Stomach (tissue), 9 donors: ENCODE measurements around the gene BCAP29. TPM values are rescaled to one million over a fixed set of nuclear protein-coding genes. Genes with fewer than 3 reads are reported as not detected.

Source experiments
- DNase-seq, 2 donors: peaks; one replicate each; pipeline versions ENCODE4 v3.0.0 to v3.0.0-alpha.2; 2013 to 2019
- H3K27ac ChIP-seq, 5 donors: fragments of 200-600 bp in 4 of 5; sonication (generic) in 4 of 5; one replicate each; pipeline ENCODE4 v1.5.1; 2013 to 2019; ENCODE audit warnings: mild to moderate bottlenecking in 1 of 5, moderate library complexity in 1 of 5
- H3K27me3 ChIP-seq, 3 donors: fragments of 200-600 bp; sonication (generic); one replicate each; pipeline ENCODE4 v1.5.1; 2017 to 2019; ENCODE audit warnings: mixed run types in 1 of 3
- H3K36me3 ChIP-seq, 4 donors: fragments of 200-600 bp; sonication (generic); 1 replicate in 3 of 4; 2 replicates in 1 of 4; pipeline ENCODE4 v1.5.1; 2016 to 2019
- H3K4me1 ChIP-seq, 4 donors: fragments of 200-600 bp; sonication (generic); one replicate each; pipeline ENCODE4 v1.5.1; 2016 to 2019
- H3K4me3 ChIP-seq, 4 donors: fragments of 200-600 bp; sonication (generic) in 3 of 4; one replicate each; pipeline ENCODE4 v1.5.1; 2016 to 2019; ENCODE audit warnings: mild to moderate bottlenecking in 1 of 4
- H3K9me3 ChIP-seq, 4 donors: fragments of 200-600 bp; sonication (generic); one replicate each; pipeline ENCODE4 v1.5.1; 2016 to 2019
- CTCF ChIP-seq, 7 experiments: fragments of 450-650 bp in 4 of 7; fragments of 200-600 bp in 3 of 7; sonication (generic) in 3 of 7; IDR thresholded peaks; one replicate each; pipeline ENCODE4 v1.5.1; 2016 to 2019; ENCODE audit warnings: antibody characterized with exemption in 7 of 7, control low read depth in 2 of 7, mild to moderate bottlenecking in 1 of 7
- EP300 ChIP-seq: sonication (generic); formaldehyde crosslinking; IDR thresholded peaks from one replicate; pipeline ENCODE4 v1.6.1; 2017; ENCODE audit warnings: antibody characterized with exemption
- POLR2A ChIP-seq, 4 donors: fragments of 450-650 bp; IDR thresholded peaks; one replicate each; pipeline ENCODE4 v1.6.1; 2016; ENCODE audit warnings: antibody characterized with exemption in 4 of 4, control low read depth in 2 of 4, mild to moderate bottlenecking in 1 of 4, moderate library complexity in 1 of 4
- POLR2AphosphoS5 ChIP-seq, 3 donors: sonication (generic); formaldehyde crosslinking; IDR thresholded peaks; one replicate each; pipeline ENCODE4 v1.6.1; 2016; ENCODE audit warnings: antibody characterized with exemption in 3 of 3
- WGBS, 5 donors: extraction: QIAGEN DNeasy Blood & Tissue Kit in 3 of 5; methylation state at CpG; one replicate each; pipeline versions ENCODE4 v1.1.5 to v1.1.7; 2013 to 2018; 5-methylcytosine and 5-hydroxymethylcytosine counted together
- intact Hi-C: fragments of 100-400 bp; cut with DNase I; formaldehyde crosslinking; loops from one replicate; pipeline ENCODE4 v1.15.1; 2023; ENCODE audit warnings: low total_unique reads
- polyA plus RNA-seq, 3 donors: library from polyadenylated mRNA; stranded (reverse); fragments of 200-250 nt; gene quantifications; one replicate each; pipeline ENCODE4 v1.2.3, GENCODE V29; 2013
- total RNA-seq, 5 donors: library from RNA; depleted of rRNA; stranded (reverse); fragments of >200 nt; gene quantifications; one replicate each; pipeline versions ENCODE4 v1.1.0 to v1.2.3, GENCODE V29; 2014 to 2016
- donor health status: healthy with polysubstance abuse.
- donor health status: Bipolar disorder and iron deficiency.
- donor health status: healthy.

Gene BCAP29
- total and polyA plus RNA-seq, 8 donors: 26.1 to 73.1 (median 44.8) TPM

- intact Hi-C loops: no loop called here
- no peak overlapping the region for H3K4me3 ChIP-seq
- DNase-seq: peak; percentile 75 to 79
- no peaks in the 10 kb centered on the region for H3K27me3 ChIP-seq
- H3K4me1 ChIP-seq: peaks cover 0 to 6% (median 2%) of the 10 kb centered on the region in 4 donors
- 17 to 53% (median 33%) methylated on average over 2 of the region's 2 CpGs for WGBS, 5 donors
- H3K36me3 ChIP-seq: peaks cover 0 to 36% (median 31%) of the 10 kb centered on the region in 4 donors
- TF ChIP-seq EP300 (no peak), POLR2AphosphoS5 (IDR thresholded peaks at IDR 0.05) (peak in 1 of 3 donors; percentile 57), POLR2A (IDR thresholded peaks at IDR 0.05) (no peak), CTCF (IDR thresholded peaks at IDR 0.05) (no peak)
- H3K27ac ChIP-seq: peak overlapping the region in 2 of 5 donors; percentile 9 to 39
- H3K9me3 ChIP-seq: no peaks in the 10 kb centered on the region
Measured at GRCh38 chr7:107538001-107538400, 42.0 kb upstream of the BCAP29 start.

DNA sequence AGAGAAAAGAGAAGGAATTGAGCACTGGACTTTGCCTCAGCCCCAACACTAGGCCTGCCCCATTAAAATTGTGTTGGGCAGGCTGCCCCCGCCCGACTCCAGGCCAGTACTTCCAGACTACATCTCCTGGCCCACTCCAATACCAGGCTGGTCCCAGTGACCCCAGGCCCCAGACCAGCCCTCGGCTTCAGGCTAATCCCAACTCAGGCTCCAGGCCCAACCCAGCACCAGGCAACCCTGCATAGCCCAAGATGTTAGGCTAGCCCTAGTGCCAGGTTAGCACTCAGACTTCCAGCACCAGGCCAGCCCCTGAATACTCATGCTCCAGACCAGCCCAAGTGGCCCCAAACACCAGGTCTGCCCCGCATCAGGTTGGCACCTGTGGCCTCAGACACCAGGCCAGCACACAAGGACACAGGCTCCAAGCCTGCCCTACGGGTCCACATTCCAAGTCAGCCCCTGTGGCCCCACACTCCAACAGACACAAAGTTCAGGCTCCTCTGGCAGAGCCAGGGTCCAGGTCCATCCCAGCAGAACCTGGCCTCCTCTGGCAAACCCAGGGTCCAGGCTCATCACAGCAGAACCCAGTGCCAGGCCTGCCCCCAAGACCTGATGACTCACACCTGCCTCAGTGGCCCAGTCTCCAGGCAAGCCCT is 36.6 kb upstream of the BCAP29 start:
- intact Hi-C loops: no loop called here
- no peak for DNase-seq
- no peaks in the 10 kb centered on the region for H3K27me3 ChIP-seq
- WGBS, 5 donors: 69 to 96% (median 94%) methylated on average over 2 to 5 of the region's 5 CpGs
- peaks cover 0 to under 1% (median 0%) of the 10 kb centered on the region in 4 donors for H3K4me1 ChIP-seq
- H3K4me3 ChIP-seq: no peak overlapping the region
- H3K9me3 ChIP-seq: peaks cover 0 to 16% (median 8%) of the 10 kb centered on the region in 4 donors
- H3K27ac ChIP-seq: no peak overlapping the region
- H3K36me3 ChIP-seq: peaks cover 24 to 74% (median 68%) of the 10 kb centered on the region in 4 donors
- TF ChIP-seq POLR2AphosphoS5 (IDR thresholded peaks at IDR 0.05): no peak

GRCh38 chr7:107544848-107545591 is 35.0 kb upstream of the BCAP29 start:
- TF ChIP-seq POLR2A (IDR thresholded peaks at IDR 0.05) (no peak), CTCF (IDR thresholded peaks at IDR 0.05) (no peak), POLR2AphosphoS5 (IDR thresholded peaks at IDR 0.05) (no peak), EP300 (no peak)
- peaks cover 24 to 75% (median 64%) of the 10 kb centered on the region in 4 donors for H3K36me3 ChIP-seq
- H3K9me3 ChIP-seq: peaks cover 0 to 16% (median 8%) of the 10 kb centered on the region in 4 donors
- no peaks in the 10 kb centered on the region for H3K27me3 ChIP-seq
- H3K4me3 ChIP-seq: no peak overlapping the region
- no peak for DNase-seq
- WGBS, 5 donors: 95 to 100% (median 98%) methylated on average over 4 of the region's 4 CpGs
- no peaks in the 10 kb centered on the region for H3K4me1 ChIP-seq
- intact Hi-C loops: no loop called here
- H3K27ac ChIP-seq: no peak overlapping the region

DNA sequence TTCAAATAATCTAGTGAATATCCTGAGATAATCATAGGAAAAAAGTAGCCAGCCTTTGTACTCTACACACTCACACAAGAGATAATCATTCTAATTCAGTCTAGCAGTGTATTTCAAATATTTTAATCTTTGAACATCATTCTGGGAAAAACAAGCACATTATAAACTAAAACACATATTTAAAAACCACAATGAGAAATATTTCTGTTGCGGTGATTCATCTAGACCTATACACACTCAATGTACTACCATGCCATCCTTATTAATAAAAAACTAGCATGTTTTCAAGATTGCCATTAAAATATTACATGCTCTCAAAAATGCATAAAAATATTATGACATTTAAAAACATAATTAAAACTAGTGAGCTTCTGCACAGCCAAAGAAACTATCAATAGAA is 28.1 kb upstream of the BCAP29 start:
- 96 to 100% (median 98%) methylated on average over 1 of the region's 1 CpG for WGBS, 5 donors
- TF ChIP-seq EP300 (no peak), CTCF (IDR thresholded peaks at IDR 0.05) (no peak), POLR2A (IDR thresholded peaks at IDR 0.05) (no peak), POLR2AphosphoS5 (IDR thresholded peaks at IDR 0.05) (no peak)

More for the DNA sequence above, 28.1 kb upstream of the BCAP29 start:
- Histone ChIP-seq H3K9me3 (no peaks in the 10 kb centered on the region), H3K4me3 (no peak overlapping the region), H3K27me3 (no peaks in the 10 kb centered on the region), H3K4me1 (peaks cover 0 to 17% (median 0%) of the 10 kb centered on the region in 4 donors), H3K27ac (no peak overlapping the region), H3K36me3 (peaks cover 7 to 67% (median 55%) of the 10 kb centered on the region in 4 donors)
- intact Hi-C loops: no loop called here
- DNase-seq: no peak
